ENCODE data around the gene SDSL.

GRCh38 chr12:113422886-113423669 is 898 bp downstream of the SDSL start:
- TF ChIP-seq CTCF (conservative IDR thresholded peaks at IDR 0.05; ENCODE audit: low read length) (no peak), EZH2phosphoT487 (IDR thresholded peaks at IDR 0.05; ENCODE audit: borderline replicate concordance, low read depth, low read length) (no peak)
